ENCODE measurements around the gene ZNF19.

Gene ZNF19

GRCh38 chr16:71489122-71489521 is at the start of gene ZNF19:
Gene ZNF19 (minus strand): TSS chr16:71489324. CDS start chr16:71482114, 7,210 bp downstream.
- Mint-ChIP-seq H3K4me3 (no peak within 1 kb of the TSS), H3K27ac (no peak within 1 kb of the TSS), H3K36me3 (ENCODE audit: low read depth) (no peaks in the 10 kb centered on the region), H3K27me3 (ENCODE audit: low read depth) (peaks cover 6% of the 10 kb centered on the region), H3K4me1 (peaks cover 4% of the 10 kb centered on the region), H3K9me3 (no peaks in the 10 kb centered on the region)
- no peak for TF ChIP-seq CTCF (IDR thresholded peaks at IDR 0.05; ENCODE audit: unreplicated experiment in 3 of 3)

- H3K4me3 Mint-ChIP-seq, result no peak overlapping the region
- peaks cover 4% of the 10 kb centered on the region for H3K27me3 Mint-ChIP-seq (ENCODE audit: low read depth)
- no peak overlapping the region for H3K27ac Mint-ChIP-seq
- no peaks in the 10 kb centered on the region for H3K9me3 Mint-ChIP-seq
- no peaks in the 10 kb centered on the region for H3K4me1 Mint-ChIP-seq
- TF ChIP-seq CTCF (IDR thresholded peaks at IDR 0.05; ENCODE audit: unreplicated experiment in 3 of 3), result peak; percentile 28 to 56 (median 45)
- no peaks in the 10 kb centered on the region for H3K36me3 Mint-ChIP-seq (ENCODE audit: low read depth)
Observed at GRCh38 chr16:71537643-71538042, 48.5 kb upstream of the ZNF19 start.

- H3K4me1 Mint-ChIP-seq, result no peaks in the 10 kb centered on the region
- H3K27me3 Mint-ChIP-seq (ENCODE audit: low read depth), result no peaks in the 10 kb centered on the region
- TF ChIP-seq CTCF (IDR thresholded peaks at IDR 0.05; ENCODE audit: unreplicated experiment in 3 of 3), result no peak
- H3K27ac Mint-ChIP-seq, result no peak overlapping the region
- H3K4me3 Mint-ChIP-seq, result no peak overlapping the region
- no peaks in the 10 kb centered on the region for H3K9me3 Mint-ChIP-seq
- no peaks in the 10 kb centered on the region for H3K36me3 Mint-ChIP-seq (ENCODE audit: low read depth)
Observed at GRCh38 chr16:71536752-71537499, 47.8 kb upstream of the ZNF19 start.

GRCh38 chr16:71532366-71532765 is 43.2 kb upstream of the ZNF19 start:
- Mint-ChIP-seq H3K27me3 (ENCODE audit: low read depth) (peaks cover 3% of the 10 kb centered on the region), H3K9me3 (no peaks in the 10 kb centered on the region), H3K4me3 (no peak overlapping the region), H3K4me1 (no peaks in the 10 kb centered on the region), H3K27ac (no peak overlapping the region), H3K36me3 (ENCODE audit: low read depth) (no peaks in the 10 kb centered on the region)
- TF ChIP-seq CTCF (IDR thresholded peaks at IDR 0.05; ENCODE audit: unreplicated experiment in 3 of 3), result no peak

- no peaks in the 10 kb centered on the region for H3K9me3 Mint-ChIP-seq
- peaks cover 21% of the 10 kb centered on the region for H3K4me1 Mint-ChIP-seq
- TF ChIP-seq CTCF (IDR thresholded peaks at IDR 0.05; ENCODE audit: unreplicated experiment in 3 of 3), result no peak
- peaks cover 13% of the 10 kb centered on the region for H3K27me3 Mint-ChIP-seq (ENCODE audit: low read depth)
- no peaks in the 10 kb centered on the region for H3K36me3 Mint-ChIP-seq (ENCODE audit: low read depth)
- H3K4me3 Mint-ChIP-seq, result no peak overlapping the region
- H3K27ac Mint-ChIP-seq, result no peak overlapping the region
Observed at GRCh38 chr16:71528863-71529262, 39.7 kb upstream of the ZNF19 start.

GRCh38 chr16:71528257-71528656 is 39.1 kb upstream of the ZNF19 start:
- H3K27ac Mint-ChIP-seq, result no peak overlapping the region
- peaks cover 13% of the 10 kb centered on the region for H3K27me3 Mint-ChIP-seq (ENCODE audit: low read depth)

More at GRCh38 chr16:71528257-71528656, 39.1 kb upstream of the ZNF19 start:
- no peak overlapping the region for H3K4me3 Mint-ChIP-seq
- H3K9me3 Mint-ChIP-seq, result no peaks in the 10 kb centered on the region
- no peaks in the 10 kb centered on the region for H3K36me3 Mint-ChIP-seq (ENCODE audit: low read depth)
- no peak for TF ChIP-seq CTCF (IDR thresholded peaks at IDR 0.05; ENCODE audit: unreplicated experiment in 3 of 3)
- H3K4me1 Mint-ChIP-seq, result peaks cover 21% of the 10 kb centered on the region

Measured in nephron (organoid).